GM12878 (cell line): Measurements from ENCODE around the gene BCL2.

ENCODE experiments used
- CBX5 ChIP-seq: sonication (generic); IDR thresholded peaks from 2 replicates; pipeline ENCODE4 v1.6.1; 2016; ENCODE audit warnings: low read depth, moderate library complexity, mild to moderate bottlenecking, inconsistent platforms
- CHD4 ChIP-seq: fragments of 200-600 bp; sonication (generic); IDR thresholded peaks from 2 replicates; pipeline ENCODE4 v1.6.1; 2016; ENCODE audit warnings: mild to moderate bottlenecking
- CTCF ChIP-seq, 3 experiments: IDR thresholded peaks in 2 of 3; conservative IDR thresholded peaks in 1 of 3; 2 replicates each; pipeline ENCODE4 v1.5.1; 2011; ENCODE audit warnings: low read depth in 3 of 3, low read length in 3 of 3, mild to moderate bottlenecking in 3 of 3, control low read depth in 2 of 3, moderate library complexity in 2 of 3, inconsistent platforms in 1 of 3, mixed read lengths in 1 of 3; ENCODE audit not compliant: control insufficient read depth in 2 of 3, insufficient read depth in 1 of 3; ENCODE audit errors: extremely low read depth in 1 of 3
- EZH2 ChIP-seq: IDR thresholded peaks from 2 replicates; pipeline ENCODE4 v1.6.1; 2012; ENCODE audit warnings: low read depth, mild to moderate bottlenecking, control low read depth, inconsistent platforms, low read length, borderline replicate concordance; ENCODE audit not compliant: control insufficient read depth
- GABPA ChIP-seq: IDR thresholded peaks from 2 replicates; pipeline ENCODE4 v1.6.1; 2014; ENCODE audit warnings: antibody characterized with exemption, low read depth, mild to moderate bottlenecking, inconsistent platforms
- KDM1A ChIP-seq: fragments of 200-600 bp; sonication (generic); IDR thresholded peaks from 2 replicates; pipeline ENCODE4 v1.6.1; 2016; ENCODE audit warnings: borderline replicate concordance
- PAX5 ChIP-seq: IDR thresholded peaks from 2 replicates; pipeline ENCODE4 v1.6.1; 2011; ENCODE audit warnings: low read depth, low read length, borderline replicate concordance
- POLR2A ChIP-seq: IDR thresholded peaks from 2 replicates; pipeline ENCODE4 v1.6.1; 2011; ENCODE audit warnings: low read depth, mild to moderate bottlenecking, low read length
- POLR2AphosphoS5 ChIP-seq: IDR thresholded peaks from 2 replicates; pipeline ENCODE4 v1.6.1; 2011; ENCODE audit warnings: mild to moderate bottlenecking, low read length, inconsistent platforms
- RAD51 ChIP-seq: fragments of 450-650 bp; IDR thresholded peaks from 2 replicates; pipeline ENCODE4 v1.6.1; 2016; ENCODE audit warnings: moderate library complexity, mild to moderate bottlenecking, inconsistent platforms

GRCh38 chr18:63197246-63197869 is 122.2 kb downstream of the BCL2 start:
- no peak for TF ChIP-seq CTCF (IDR thresholded peaks at IDR 0.05 in 2 of 3, conservative IDR thresholded peaks at IDR 0.05 in 1 of 3; ENCODE audit: control insufficient read depth in 2 of 3, extremely low read depth in 1 of 3, insufficient read depth in 1 of 3, low read depth in 3 of 3, low read length in 3 of 3)
- TF ChIP-seq KDM1A = no peak
- no peak for TF ChIP-seq POLR2A
- TF ChIP-seq POLR2AphosphoS5 = no peak
- no peak for TF ChIP-seq PAX5
- TF ChIP-seq CHD4 = no peak
- no peak for TF ChIP-seq RAD51
- TF ChIP-seq CBX5 = no peak
- no peak for TF ChIP-seq EZH2
- TF ChIP-seq GABPA = no peak
